ENCODE data around the gene ZNF664.

DNA sequence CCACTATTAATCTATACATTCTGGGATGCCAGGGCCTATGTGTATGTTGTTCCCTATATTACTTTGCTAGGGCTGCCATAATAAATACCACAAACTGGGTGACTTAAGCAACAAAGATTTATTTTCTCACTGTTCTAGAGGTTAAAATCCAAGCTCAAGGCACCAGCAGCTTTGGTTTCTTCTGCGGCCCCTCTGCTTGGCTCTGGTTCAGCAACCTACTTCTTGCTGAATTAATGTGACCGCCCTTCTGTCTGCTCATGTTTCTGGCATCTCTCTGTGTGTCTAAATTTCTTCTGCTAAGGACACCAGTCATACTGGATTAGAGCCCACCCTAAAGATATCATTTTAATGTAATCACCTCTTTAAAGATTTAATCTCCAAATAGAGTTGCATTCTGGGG, 84.7 kb downstream of the ZNF664 start:
- TF ChIP-seq EZH2 (IDR thresholded peaks at IDR 0.05; ENCODE audit: low read length, unreplicated experiment) (no peak), EZH2phosphoT487 (IDR thresholded peaks at IDR 0.05; ENCODE audit: borderline replicate concordance, low read length) (no peak)
- TF ChIP-seq, protein P1, sequence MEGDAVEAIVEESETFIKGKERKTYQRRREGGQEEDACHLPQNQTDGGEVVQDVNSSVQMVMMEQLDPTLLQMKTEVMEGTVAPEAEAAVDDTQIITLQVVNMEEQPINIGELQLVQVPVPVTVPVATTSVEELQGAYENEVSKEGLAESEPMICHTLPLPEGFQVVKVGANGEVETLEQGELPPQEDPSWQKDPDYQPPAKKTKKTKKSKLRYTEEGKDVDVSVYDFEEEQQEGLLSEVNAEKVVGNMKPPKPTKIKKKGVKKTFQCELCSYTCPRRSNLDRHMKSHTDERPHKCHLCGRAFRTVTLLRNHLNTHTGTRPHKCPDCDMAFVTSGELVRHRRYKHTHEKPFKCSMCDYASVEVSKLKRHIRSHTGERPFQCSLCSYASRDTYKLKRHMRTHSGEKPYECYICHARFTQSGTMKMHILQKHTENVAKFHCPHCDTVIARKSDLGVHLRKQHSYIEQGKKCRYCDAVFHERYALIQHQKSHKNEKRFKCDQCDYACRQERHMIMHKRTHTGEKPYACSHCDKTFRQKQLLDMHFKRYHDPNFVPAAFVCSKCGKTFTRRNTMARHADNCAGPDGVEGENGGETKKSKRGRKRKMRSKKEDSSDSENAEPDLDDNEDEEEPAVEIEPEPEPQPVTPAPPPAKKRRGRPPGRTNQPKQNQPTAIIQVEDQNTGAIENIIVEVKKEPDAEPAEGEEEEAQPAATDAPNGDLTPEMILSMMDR (conservative IDR thresholded peaks at IDR 0.05; ENCODE audit: low read depth, low read length), result no peak
